T47D (cell line): ENCODE data around the gene NUTM2G.
"Not testable (repeated sequence)": the region's sequence is repeated elsewhere in the genome, so short reads cannot be mapped to it uniquely, and the experiment has no call there.

Source experiments
- DNase-seq, 2 experiments: peaks; one replicate each; pipeline versions ENCODE4 v3.0.0 to v3.0.0-alpha.2; 2011 to 2012; ENCODE audit warnings: low read depth in 1 of 2, low spot score in 1 of 2
- JUND ChIP-seq: IDR thresholded peaks from 2 replicates; pipeline ENCODE4 v1.6.1; 2012; ENCODE audit warnings: low read depth
- in situ Hi-C: cut with HindIII; loops from 2 replicates; pipeline ENCODE4 v1.10.0; 2016; ENCODE audit warnings: low sequenced_read_pairs, low pct_unique_long_range_greater_than_20kb

The NUTM2G gene, protein sequence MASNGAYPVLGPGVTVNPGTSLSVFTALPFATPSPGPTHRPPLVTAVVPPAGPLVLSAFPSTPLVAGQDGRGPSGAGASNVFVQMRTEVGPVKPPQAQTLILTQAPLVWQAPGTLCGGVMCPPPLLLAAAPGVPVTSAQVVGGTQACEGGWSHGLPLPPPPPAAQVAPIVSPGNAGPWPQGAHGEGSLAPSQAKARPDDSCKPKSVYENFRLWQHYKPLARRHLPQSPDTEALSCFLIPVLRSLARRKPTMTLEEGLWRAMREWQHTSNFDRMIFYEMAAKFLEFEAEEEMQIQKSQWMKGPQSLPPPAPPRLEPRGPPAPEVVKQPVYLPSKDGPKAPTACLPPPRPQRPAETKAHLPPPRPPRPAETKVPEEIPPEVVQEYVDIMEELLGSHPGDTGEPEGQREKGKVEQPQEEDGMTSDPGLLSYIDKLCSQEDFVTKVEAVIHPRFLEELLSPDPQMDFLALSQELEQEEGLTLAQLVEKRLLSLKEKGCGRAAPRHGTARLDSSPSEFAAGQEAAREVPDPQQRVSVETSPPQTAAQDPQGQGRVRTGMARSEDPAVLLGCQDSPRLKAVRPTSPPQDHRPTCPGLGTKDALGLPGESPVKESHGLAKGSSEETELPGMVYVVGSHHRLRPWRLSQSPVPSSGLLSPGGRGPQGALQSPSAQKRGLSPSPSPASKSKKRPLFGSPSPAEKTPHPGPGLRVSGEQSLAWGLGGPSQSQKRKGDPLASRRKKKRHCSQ

DNA sequence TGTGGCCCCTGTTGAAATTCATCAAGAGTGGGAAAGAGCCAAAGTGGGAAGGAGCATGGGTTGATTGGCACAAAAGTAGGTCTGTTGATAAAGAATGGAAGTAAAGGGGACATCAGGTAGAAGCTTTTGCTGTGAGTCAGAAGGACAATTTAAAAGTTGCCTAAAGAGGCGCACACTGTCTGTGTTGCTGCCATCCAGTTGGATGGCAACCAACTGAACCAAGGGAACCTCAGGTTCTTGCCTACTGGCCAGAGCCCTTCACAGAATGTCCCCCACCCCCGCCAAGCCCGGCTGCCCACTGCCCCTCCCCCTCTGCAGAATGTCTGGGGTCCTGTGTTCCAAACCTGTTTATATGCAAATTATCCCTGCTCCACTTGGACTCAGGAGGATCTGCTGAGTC, at the start of gene NUTM2G:
NUTM2G (plus strand) TSS at position 301 of the 400 bp plus-strand sequence. CDS start 182 bp downstream, outside the sequence.
- DNase-seq, in situ Hi-C loops: not testable (repeated sequence)

DNA sequence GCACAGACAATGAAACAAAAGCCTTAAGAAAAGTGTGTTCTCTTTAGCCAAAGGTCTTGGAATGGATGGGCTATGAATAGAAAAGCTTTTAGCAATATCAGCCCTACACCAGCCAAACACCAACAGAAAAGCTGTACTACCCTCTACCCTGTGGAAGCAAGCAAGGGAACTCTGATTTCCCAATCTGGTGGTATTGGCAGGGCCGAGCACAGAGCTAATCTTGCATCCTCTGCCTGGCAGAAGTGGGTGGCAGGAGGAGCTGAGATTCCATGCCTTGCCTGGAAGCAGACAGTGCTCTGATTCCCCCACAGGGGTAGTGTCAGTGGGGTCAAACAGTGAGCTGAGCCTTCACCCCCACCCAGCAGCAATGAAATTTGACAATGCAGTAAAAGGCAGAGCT, 44.7 kb upstream of the NUTM2G start:
- DNase-seq: no peak
- in situ Hi-C loops: no loop called here
- no peak for TF ChIP-seq JUND

DNA sequence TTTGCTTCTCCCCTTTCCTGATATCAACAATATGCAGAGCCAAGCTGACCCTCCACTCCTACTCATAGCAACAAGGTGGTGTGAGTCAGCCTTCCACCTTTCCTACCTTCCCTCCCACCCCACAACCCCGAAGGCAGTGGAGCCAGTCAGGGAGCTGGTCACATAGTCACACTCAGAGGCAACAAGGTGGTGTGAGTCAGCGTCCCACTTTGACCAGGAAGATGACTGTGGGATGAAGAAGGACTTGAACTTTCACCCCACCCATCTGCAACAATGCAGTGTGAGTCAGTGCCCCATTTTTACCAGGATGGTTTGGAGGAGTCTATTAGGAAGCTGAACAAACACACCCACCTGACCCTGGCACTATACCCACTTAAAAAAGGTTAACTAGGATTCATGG, 44.2 kb upstream of the NUTM2G start:
- no peak for DNase-seq
- no peak for TF ChIP-seq JUND
- in situ Hi-C loops: no loop called here

DNA sequence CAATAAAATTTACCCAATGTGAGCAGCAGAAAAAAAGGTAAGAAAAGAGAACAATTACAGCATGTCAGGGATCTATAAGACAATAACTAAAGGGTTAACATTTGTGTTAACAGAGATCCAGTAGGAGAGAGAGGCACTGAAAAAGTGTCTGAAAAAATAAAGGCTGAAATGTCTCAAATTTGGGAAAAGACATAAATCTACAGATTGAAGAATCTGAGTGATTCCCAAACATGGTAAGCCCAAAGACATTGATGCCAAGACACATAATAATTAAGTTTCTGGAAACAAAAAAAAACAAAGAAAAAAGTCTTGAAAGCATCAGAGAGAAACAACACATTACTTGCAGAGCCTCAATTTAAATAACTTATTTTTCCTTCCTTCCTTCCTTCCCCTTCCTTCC, 43.2 kb upstream of the NUTM2G start:
- DNase-seq: no peak
- in situ Hi-C loops: no loop called here
- TF ChIP-seq JUND: no peak

DNA sequence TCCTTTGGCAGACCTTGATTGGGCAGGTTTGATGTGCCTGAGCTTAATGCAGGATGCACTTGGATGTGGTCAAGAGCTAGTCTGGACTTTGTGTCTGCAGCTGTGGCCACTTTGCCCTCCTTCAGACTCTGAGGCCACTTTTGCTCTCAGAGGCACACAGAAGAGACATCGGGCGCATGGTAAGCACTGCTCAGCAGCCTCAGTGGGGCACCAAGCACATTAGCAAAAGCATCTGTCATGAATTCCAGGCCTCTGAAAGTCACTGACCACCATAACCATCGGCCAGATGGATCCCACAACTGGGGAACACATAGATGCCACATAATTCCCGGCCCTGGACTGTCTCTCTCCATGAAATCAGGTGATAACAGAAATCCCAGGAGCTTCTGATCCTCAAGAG, 40.1 kb upstream of the NUTM2G start:
- no peak for TF ChIP-seq JUND
- in situ Hi-C loops: no loop called here
- DNase-seq: no peak

DNA sequence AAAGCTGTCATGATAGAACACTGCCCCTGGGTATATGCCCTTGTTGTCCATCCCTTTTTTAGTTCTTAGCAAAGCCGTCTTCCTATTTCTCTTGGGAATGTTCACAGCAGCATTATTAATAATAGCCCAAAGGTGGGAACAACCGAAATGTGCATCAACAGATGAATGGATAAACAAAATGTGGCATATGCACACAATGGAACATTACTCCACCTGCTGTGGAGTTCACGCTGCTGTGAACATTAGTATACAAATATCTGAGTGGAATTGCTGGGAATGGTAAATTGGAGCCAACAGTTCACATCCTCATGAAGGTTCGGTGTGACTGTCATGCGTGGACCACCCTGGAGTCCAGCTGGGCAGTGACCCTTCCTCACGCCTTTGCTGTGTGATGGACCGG, 36.5 kb upstream of the NUTM2G start:
- DNase-seq: no peak
- in situ Hi-C loops: no loop called here
- TF ChIP-seq JUND: no peak

DNA sequence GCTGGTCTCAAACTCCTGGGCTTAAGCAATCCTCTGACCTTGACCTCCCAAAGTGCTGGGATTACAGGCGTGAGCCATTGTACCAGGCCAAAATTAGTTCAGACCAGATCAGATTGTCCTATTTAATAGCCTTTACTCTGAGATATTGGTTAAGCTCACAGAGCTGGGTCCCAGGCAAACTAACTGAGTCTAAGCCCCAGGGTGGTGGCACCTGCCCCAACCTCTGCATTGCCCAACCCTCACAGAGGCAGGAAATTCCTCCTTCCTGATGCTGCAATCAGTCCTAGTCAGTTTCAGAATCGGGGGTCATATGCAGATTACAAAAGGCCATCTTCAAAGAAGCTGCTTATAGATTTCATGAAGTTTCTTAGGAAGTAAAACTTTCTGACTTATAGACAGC, 28.6 kb upstream of the NUTM2G start:
- in situ Hi-C loops, DNase-seq: not testable (repeated sequence)

DNA sequence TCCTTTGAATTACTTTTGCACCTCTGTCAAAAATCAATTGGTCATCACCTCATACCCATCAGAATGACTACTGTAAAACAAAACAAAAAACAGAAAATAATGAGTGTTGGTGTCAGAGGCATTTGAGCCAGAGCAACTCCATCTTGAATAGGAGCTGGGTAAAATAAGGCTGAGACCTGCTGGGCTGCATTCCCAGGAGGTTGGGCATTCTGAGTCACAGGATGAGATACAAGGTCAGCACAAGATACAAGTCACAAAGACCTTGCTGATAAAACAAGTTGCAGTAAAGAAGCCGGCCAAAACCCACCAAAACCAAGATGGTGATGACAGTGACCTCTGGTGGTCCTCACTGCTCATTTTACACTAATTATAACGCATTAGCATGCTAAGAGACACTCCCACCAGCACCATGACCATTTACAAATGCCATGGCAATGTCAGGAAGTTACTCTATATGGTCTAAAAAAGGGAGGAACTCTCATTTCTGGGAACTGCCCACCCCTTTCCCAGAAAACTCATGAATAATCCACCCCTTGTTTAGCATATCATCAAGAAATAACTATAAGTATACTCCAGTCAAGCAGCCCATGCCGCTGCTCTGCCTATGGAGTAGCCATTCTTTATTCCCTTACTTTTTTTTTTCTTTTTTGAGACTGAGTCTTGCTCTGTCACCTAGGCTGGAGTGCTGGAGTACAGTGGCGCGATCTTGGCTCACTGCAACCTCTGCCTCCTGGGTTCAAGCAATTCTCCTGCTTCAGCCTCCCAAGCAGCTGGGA, 23.5 kb upstream of the NUTM2G start:
- in situ Hi-C loops, DNase-seq: not testable (repeated sequence)

DNA sequence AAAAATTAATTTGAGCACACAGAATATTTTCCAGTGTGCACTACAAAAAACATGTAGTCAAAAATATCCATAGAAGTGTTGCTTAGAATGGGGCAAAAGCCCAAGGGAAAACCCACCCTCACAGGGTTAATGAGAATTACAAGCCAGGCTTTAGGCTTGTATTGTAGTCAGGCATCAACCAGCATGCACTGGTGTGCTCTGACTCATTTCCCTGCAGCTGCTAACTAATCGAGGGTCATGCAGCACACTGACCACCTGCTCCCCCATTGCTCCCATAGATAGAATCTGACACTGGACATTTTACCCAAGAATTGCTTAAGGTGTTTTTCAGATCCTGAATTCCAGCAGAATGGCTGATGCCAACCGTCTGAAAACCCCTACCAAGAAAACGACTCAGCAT, 20.2 kb upstream of the NUTM2G start:
- DNase-seq, in situ Hi-C loops: not testable (repeated sequence)

DNA sequence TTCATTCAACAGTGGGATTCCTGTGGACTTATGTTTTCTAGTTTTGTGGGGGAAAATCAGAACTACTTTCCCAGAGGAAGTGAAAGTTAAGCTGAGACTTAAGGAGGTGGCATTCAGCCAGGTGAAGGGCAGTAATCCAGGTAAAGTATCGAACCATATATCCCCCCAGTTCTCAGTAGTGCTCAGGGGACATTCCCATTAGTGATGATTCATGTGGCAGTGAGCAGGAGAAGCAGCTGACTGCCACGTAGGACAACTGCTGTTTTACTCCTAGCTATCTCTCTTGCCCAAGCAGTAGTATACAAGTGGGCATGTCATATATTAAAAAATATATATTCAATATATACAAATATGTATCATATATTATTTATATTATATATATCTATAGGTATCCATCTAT, 13.1 kb upstream of the NUTM2G start:
- DNase-seq: not testable (repeated sequence)

DNA sequence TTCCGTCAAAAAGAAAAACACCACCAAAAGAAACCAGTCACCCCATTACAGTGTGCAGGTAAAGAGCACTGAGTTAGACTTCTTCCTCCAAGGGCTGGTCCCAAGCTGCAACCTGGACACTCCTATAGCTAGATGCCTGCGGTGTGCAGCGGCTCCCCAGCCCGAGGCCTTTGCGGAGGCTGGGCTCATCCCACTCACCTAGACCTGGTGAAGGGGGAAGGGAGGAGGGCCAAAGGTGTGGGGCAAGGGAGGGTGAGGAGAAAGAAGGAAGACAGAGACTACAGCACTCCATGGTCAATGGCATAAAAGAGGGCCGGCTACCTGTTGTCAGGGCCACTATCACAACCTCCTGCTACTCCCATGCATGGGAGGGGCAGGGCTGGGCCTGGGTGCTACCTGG, 12.1 kb upstream of the NUTM2G start:
- in situ Hi-C loops, DNase-seq: not testable (repeated sequence)

More for the DNA sequence above, 13.1 kb upstream of the NUTM2G start:
- in situ Hi-C loops: not testable (repeated sequence)

DNA sequence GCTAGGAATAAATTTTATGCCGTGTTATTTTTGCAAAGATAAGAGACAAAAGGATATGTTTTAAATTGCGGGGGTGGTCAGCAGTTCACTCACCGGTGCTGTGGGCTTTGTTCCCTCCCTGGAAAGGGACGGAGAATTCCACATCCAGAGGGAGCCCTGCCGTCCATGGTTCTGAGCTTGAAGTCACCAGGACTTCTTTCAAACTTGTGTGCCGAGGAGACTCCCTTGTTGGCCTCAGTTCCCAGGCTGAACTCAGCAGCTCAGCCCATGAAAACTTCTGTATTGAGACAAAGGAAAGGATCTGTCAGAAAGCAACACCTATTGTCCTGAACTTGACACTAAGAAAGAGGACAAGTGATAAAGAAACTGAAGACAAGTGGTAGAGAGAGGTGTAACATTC, 10.1 kb upstream of the NUTM2G start:
- in situ Hi-C loops, DNase-seq: not testable (repeated sequence)

DNA sequence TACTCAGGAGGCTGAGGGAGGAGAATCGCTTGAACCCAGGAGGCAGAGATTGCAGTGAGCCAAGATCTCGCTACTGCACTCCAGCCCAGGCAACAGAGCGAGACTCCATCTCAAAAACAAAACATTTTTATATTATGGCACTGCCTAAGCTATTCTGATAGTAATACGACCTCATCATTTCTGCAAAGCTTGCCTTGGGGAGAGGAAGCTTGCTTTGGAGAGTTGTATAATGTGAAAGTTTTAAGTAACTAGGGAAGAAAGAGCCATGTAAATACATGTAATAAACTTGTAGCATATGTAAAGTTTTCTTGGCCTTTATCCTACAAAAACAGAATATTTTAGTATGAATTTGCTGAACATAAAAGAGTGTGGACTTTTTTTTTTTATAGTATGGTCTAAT, 7.8 kb upstream of the NUTM2G start:
- DNase-seq, in situ Hi-C loops: not testable (repeated sequence)

DNA sequence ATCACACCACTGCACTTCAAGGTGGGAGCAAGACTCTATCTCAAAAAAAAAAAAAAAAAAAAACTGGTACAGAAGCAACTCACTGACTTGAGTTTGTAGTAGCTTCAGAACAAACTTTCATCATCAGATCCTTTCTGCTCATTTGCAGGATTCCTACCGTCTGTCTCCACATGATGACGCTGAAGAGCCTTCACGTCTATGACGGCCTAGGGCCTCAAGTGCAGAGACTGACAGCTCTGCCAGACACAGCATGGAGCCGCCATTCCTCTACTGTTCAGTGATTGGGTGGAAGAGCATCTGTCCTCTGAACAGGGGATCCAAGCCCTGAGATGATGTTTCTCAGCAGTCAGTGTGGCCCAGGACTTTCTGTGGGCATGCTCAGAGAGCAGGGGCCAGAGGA, 3.1 kb upstream of the NUTM2G start:
- in situ Hi-C loops: not testable (repeated sequence)
- DNase-seq: peak in 1 of 2 experiments; percentile 2

DNA sequence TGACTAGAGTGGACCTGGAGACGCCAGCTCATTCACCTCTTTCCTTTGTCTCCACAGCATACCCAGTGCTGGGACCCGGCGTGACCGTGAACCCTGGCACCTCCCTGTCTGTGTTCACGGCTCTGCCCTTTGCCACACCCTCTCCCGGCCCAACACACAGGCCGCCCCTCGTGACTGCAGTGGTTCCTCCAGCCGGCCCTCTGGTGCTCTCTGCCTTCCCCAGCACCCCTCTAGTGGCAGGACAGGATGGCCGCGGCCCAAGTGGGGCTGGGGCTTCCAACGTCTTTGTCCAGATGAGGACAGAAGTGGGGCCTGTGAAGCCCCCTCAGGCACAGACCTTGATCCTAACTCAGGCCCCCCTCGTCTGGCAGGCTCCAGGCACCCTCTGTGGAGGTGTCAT, 3.0 kb downstream of the NUTM2G start:
- DNase-seq, in situ Hi-C loops: not testable (repeated sequence)

DNA sequence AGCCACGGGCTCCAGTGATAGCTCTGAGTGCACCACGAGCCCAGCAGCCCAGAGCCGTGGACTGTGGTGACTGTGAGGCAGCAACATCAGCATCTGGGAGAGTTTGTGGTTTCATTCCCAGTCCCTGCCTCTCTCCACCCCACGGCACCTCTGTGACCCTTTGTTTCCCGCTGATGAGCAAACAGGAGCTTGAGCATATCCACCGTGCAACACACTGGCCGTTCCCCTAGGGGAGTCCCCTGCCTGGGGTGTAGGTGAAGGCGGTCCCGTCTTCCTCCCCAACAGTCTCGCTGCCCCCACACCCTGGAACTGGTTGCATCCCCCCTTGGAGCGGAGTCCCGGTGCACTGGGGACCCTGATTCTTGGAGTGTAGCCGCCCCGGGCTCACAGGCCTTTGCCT, 5.5 kb downstream of the NUTM2G start:
- in situ Hi-C loops: not testable (repeated sequence)

DNA sequence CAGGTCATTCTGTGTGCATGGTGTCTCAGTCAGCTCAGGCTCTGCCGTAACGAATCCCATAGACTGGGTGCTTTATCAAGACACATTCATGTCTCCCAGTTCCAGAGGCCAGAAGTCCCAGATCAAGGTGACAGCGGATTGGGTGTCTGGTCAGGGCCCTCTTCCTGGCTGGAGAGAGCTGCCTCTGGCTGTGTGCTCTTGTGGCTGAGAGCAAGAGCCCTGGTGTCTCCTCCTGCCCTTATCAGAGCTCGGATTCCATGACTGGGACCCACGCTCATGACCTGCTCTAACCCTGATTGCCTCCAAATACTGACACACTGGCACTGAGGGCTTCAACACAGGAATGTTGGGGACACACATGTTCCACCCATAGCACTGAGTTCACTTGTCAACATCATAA, 6.1 kb downstream of the NUTM2G start:
- in situ Hi-C loops, DNase-seq: not testable (repeated sequence)

More for the DNA sequence above, 5.5 kb downstream of the NUTM2G start:
- not testable (repeated sequence) for DNase-seq

DNA sequence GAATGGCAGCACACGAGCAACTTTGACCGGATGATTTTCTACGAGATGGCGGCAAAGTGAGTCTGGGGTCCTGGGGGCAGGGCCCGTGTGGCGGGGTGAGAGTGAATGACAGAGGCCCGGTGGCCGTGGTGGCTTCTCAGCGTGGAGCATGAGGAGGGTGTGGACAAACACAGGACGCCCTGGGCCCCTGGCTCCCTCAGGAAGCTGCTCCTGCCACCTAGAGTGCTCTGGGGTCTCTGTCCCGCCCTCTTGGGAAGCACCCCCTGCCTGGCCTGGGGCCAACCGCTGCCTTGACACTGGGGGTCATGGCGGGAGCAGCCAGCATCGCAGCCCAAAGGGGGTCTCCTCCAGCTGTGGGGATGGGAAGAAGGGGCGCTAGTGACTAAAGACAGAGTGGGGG, 6.8 kb downstream of the NUTM2G start:
- DNase-seq: not testable (repeated sequence)

More for the DNA sequence above, 6.8 kb downstream of the NUTM2G start:
- in situ Hi-C loops: not testable (repeated sequence)
